Cardiac muscle cell (in vitro differentiated cells and primary cell): ENCODE results near the gene CCDC149. TPM values are rescaled to one million over a fixed set of nuclear protein-coding genes. Genes with fewer than 3 reads are reported as not detected.

Experiments
- DNase-seq, 2 donors: peaks; one replicate each; pipeline versions ENCODE4 v3.0.0 to v3.0.0-alpha.2; 2010 to 2017; ENCODE audit warnings: low read depth in 1 of 2, low spot score in 1 of 2
- H3K27ac ChIP-seq: fragments of 200-600 bp; sonication (generic); 2 replicates; pipeline ENCODE4 v1.5.1; 2016
- H3K27me3 ChIP-seq: fragments of 200-600 bp; sonication (generic); 2 replicates; pipeline ENCODE4 v1.6.0; 2016; ENCODE audit warnings: control low read depth
- H3K36me3 ChIP-seq: fragments of 200-600 bp; sonication (generic); 2 replicates; pipeline ENCODE4 v1.5.1; 2016; ENCODE audit warnings: control low read depth
- H3K4me1 ChIP-seq: fragments of 200-600 bp; sonication (generic); 2 replicates; pipeline ENCODE4 v1.8.1; 2017; ENCODE audit warnings: low read depth, mild to moderate bottlenecking, mixed run types
- H3K4me3 ChIP-seq: fragments of 200-600 bp; sonication (generic); 2 replicates; pipeline ENCODE4 v1.5.1; 2016; ENCODE audit warnings: mild to moderate bottlenecking
- H3K9me3 ChIP-seq: fragments of 200-600 bp; sonication (generic); 2 replicates; pipeline ENCODE4 v1.5.1; 2017; ENCODE audit warnings: low read depth, mild to moderate bottlenecking, control low read depth
- polyA plus RNA-seq: library from polyadenylated mRNA; unstranded; fragments of >200 nt; fragmentation: Nextera tagmentation; extraction: Ambion mirVana; gene quantifications from 2 replicates; pipeline ENCODE4 v1.2.1, GENCODE V29; 2016
- total RNA-seq: library from RNA; depleted of rRNA; stranded (reverse); fragments of >200 nt; gene quantifications from 2 replicates; pipeline ENCODE4 v1.2.3, GENCODE V29; 2016
- TF ChIP-seq, protein P1 (sequence below): IDR thresholded peaks from 2 replicates; pipeline ENCODE4 v1.5.1; 2012; ENCODE audit warnings: low read depth, mild to moderate bottlenecking, low read length

The CCDC149 gene
- total and polyA plus RNA-seq, 2 experiments from 2014 or later: 4.2 to 7.0 TPM

DNA sequence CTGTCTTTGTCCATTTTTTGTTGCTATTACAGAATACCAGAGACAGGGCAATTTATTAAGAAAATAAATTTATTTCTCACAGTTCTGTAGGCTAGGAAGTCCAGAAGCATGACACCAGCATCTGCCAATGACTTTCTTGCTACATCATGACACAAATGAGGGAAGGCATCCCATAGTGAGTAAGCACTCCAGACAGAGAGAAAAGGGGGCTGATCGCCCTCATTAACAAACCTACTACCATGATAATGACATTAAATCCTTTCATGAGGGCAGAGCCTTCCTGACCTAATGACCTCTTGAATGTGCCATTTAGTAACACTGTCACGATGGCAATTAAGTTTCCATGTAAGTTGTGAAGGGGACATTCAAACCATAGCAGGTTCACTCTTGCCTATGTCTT, 20.1 kb downstream of the CCDC149 start:
- Histone ChIP-seq H3K4me1 (peaks cover 3% of the 10 kb centered on the region), H3K27ac (no peak overlapping the region), H3K36me3 (no peaks in the 10 kb centered on the region), H3K4me3 (no peak overlapping the region), H3K27me3 (no peaks in the 10 kb centered on the region), H3K9me3 (no peaks in the 10 kb centered on the region)
- DNase-seq: no peak
- TF ChIP-seq, protein P1, sequence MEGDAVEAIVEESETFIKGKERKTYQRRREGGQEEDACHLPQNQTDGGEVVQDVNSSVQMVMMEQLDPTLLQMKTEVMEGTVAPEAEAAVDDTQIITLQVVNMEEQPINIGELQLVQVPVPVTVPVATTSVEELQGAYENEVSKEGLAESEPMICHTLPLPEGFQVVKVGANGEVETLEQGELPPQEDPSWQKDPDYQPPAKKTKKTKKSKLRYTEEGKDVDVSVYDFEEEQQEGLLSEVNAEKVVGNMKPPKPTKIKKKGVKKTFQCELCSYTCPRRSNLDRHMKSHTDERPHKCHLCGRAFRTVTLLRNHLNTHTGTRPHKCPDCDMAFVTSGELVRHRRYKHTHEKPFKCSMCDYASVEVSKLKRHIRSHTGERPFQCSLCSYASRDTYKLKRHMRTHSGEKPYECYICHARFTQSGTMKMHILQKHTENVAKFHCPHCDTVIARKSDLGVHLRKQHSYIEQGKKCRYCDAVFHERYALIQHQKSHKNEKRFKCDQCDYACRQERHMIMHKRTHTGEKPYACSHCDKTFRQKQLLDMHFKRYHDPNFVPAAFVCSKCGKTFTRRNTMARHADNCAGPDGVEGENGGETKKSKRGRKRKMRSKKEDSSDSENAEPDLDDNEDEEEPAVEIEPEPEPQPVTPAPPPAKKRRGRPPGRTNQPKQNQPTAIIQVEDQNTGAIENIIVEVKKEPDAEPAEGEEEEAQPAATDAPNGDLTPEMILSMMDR: no peak

DNA sequence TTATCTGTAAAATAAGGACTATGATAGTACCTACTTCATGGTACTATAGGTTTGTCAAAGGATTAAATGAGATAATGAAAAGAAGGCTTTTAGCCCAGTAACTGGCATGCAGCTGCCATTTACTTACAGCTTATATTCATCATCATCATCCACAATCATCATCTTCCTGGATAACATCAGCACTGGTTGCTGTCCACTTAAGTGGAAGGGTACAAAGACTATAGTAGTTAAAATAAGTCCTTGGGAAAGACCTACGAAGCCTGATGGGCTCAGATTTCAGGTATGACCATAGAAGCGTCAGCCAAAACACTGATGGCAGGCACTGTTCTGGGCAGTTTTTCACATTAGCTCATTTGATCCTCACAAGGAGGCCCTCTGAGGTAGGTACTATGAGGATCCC, 20.6 kb downstream of the CCDC149 start:
- no peaks in the 10 kb centered on the region for H3K36me3 ChIP-seq
- H3K27ac ChIP-seq: no peak overlapping the region
- no peak overlapping the region for H3K4me3 ChIP-seq
- no peaks in the 10 kb centered on the region for H3K9me3 ChIP-seq
- TF ChIP-seq, protein P1: no peak
- H3K4me1 ChIP-seq: peaks cover 3% of the 10 kb centered on the region
- no peak for DNase-seq
- no peaks in the 10 kb centered on the region for H3K27me3 ChIP-seq

DNA sequence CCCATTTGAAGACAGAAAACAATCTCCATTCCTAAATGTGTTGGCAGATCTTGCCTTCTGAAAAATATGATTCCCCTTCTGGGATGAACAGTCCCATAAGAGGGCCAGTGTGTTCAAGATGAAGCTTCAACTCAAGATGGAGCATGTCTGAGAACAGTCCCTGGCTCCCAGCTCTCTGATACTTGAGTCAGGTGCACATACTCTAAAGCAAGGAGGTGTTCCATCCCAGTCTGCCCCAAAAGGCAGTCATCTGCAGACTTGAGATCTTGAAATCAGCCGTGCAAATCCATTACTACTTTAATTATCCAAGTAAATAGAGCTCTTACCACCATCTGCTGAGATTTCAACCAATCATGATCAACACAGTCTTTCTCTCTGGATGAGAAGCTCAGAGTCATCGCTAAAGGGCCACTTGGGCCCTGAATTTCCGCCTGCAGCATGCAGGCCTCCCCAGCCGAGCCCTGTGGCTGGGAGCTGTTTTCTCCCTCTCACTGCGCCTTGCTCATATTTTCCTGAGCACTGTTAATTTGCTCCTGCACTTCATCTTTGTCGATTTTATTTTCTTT, 22.2 kb downstream of the CCDC149 start:
- TF ChIP-seq, protein P1: no peak
- Histone ChIP-seq H3K27me3 (no peaks in the 10 kb centered on the region), H3K9me3 (no peaks in the 10 kb centered on the region)

DNA sequence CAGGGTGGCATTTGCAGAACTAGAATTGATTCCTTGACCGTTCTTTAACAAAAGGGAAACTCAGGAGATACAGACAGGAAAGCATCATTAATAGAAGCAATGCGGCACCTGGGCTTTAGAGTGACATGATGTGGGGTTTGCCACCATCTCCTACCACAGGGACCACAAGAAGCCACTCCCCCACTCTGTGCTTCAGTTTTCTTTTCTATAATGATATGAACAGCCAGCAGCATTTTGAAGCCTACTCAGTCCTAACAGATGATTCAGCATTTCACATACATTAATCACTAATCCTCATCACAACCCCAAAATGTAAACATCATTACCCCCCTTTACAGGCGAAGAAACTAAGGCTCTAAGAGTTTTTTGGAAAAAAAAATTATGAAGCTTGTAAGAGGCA, 22.9 kb downstream of the CCDC149 start:
- Histone ChIP-seq H3K9me3 (no peaks in the 10 kb centered on the region), H3K4me1 (no peaks in the 10 kb centered on the region), H3K4me3 (no peak overlapping the region), H3K27ac (no peak overlapping the region), H3K27me3 (no peaks in the 10 kb centered on the region), H3K36me3 (no peaks in the 10 kb centered on the region)
- DNase-seq: no peak
- TF ChIP-seq, protein P1: no peak

More for the DNA sequence above, 22.2 kb downstream of the CCDC149 start:
- Histone ChIP-seq H3K27ac (no peak overlapping the region), H3K4me3 (no peak overlapping the region), H3K36me3 (no peaks in the 10 kb centered on the region), H3K4me1 (no peaks in the 10 kb centered on the region)
- no peak for DNase-seq

DNA sequence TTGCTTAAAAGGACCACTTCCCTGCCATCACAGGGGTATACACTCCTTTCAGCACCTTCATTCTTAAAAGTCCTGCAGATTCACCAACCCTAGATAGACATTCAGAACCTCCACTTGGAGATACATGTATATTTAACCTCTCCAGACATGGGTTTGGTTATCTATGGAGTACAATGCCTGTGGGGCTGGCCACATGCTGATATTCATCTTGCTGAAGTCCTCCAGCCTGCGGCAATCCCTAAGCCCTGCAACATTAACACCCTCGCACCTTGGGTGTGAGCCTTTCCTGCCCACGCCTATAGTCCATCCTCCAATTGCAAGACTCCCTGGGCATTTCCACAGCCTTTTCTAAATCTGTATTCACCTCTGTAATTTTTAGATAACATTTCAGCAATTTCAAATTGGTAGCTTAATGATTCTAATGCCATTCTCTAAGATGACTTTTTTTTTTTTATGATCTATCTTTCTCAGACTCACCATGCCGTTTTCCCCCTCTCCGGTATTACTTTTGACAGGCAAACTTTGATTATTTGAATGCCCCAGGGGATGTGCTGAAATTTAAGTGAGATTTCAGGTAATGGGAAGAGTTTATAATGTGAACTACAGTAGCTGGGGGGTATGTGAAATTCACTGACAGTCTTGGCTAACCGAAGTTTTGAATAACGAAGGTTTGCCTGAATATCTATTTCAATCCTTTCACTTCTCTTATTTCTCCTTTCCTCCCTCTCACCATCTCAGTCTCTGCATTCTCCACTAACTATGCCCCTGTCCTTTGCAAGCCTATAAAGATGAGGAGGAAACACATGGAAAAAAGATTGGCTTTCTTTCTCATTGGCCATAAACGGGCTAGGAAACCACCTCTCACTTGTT, 24.1 kb downstream of the CCDC149 start:
- Histone ChIP-seq H3K27me3 (no peaks in the 10 kb centered on the region), H3K4me3 (no peak overlapping the region), H3K27ac (no peak overlapping the region), H3K36me3 (no peaks in the 10 kb centered on the region), H3K4me1 (peaks cover under 1% of the 10 kb centered on the region), H3K9me3 (no peaks in the 10 kb centered on the region)
- no peak for DNase-seq
- TF ChIP-seq, protein P1: no peak
